HEK293 (cell line): ENCODE data around the gene VRK2.

Experiments used
- BCL11A ChIP-seq: fragments of 450-650 bp; formaldehyde crosslinking; IDR thresholded peaks from 2 replicates; pipeline ENCODE4 v1.5.1; 2016; ENCODE audit warnings: low read depth, missing biosample characterization, missing genetic modification characterization
- FEZF1 ChIP-seq: fragments of 450-650 bp; formaldehyde crosslinking; IDR thresholded peaks from 2 replicates; pipeline ENCODE4 v1.5.1; 2016; ENCODE audit warnings: missing biosample characterization, missing genetic modification characterization
- GLIS2 ChIP-seq: fragments of 450-650 bp; formaldehyde crosslinking; IDR thresholded peaks from 2 replicates; pipeline ENCODE4 v1.5.1; 2016; ENCODE audit warnings: missing biosample characterization, missing genetic modification characterization
- IKZF3 ChIP-seq: fragments of 450-650 bp; IDR thresholded peaks from 2 replicates; pipeline ENCODE4 v1.5.0; 2018; ENCODE audit warnings: missing biosample characterization, mild to moderate bottlenecking, missing genetic modification characterization, moderate library complexity
- KLF7 ChIP-seq: fragments of 450-650 bp; formaldehyde crosslinking; IDR thresholded peaks from 2 replicates; pipeline ENCODE4 v1.5.1; 2016; ENCODE audit warnings: missing biosample characterization, missing genetic modification characterization, borderline replicate concordance
- KLF8 ChIP-seq: fragments of 450-650 bp; formaldehyde crosslinking; IDR thresholded peaks from 2 replicates; pipeline ENCODE4 v1.5.1; 2016; ENCODE audit warnings: missing biosample characterization, missing genetic modification characterization
- SP7 ChIP-seq: fragments of 450-650 bp; formaldehyde crosslinking; IDR thresholded peaks from 2 replicates; pipeline ENCODE4 v1.5.1; 2016; ENCODE audit warnings: missing biosample characterization, missing genetic modification characterization
- WT1 ChIP-seq: fragments of 450-650 bp; formaldehyde crosslinking; IDR thresholded peaks from 2 replicates; pipeline ENCODE4 v1.5.1; 2016; ENCODE audit warnings: missing biosample characterization, missing genetic modification characterization
- ZBTB1 ChIP-seq: fragments of 450-650 bp; formaldehyde crosslinking; IDR thresholded peaks from 2 replicates; pipeline ENCODE4 v1.5.1; 2016; ENCODE audit warnings: missing biosample characterization, missing genetic modification characterization
- ZNF114 ChIP-seq: fragments of 450-650 bp; formaldehyde crosslinking; IDR thresholded peaks from 2 replicates; pipeline ENCODE4 v1.5.0; 2017; ENCODE audit warnings: missing biosample characterization, missing genetic modification characterization
- ZNF169 ChIP-seq: fragments of 450-650 bp; formaldehyde crosslinking; IDR thresholded peaks from 2 replicates; pipeline ENCODE4 v1.5.1; 2016; ENCODE audit warnings: missing biosample characterization, missing genetic modification characterization
- ZNF174 ChIP-seq: fragments of 450-650 bp; formaldehyde crosslinking; IDR thresholded peaks from 2 replicates; pipeline ENCODE4 v1.5.0; 2017; ENCODE audit warnings: missing biosample characterization, mild to moderate bottlenecking, missing genetic modification characterization
- ZNF184 ChIP-seq: fragments of 450-650 bp; IDR thresholded peaks from 2 replicates; pipeline ENCODE4 v1.5.1; 2018; ENCODE audit warnings: missing biosample characterization, mild to moderate bottlenecking, missing genetic modification characterization
- ZNF24 ChIP-seq: fragments of 450-650 bp; formaldehyde crosslinking; IDR thresholded peaks from 2 replicates; pipeline ENCODE4 v1.5.1; 2016; ENCODE audit warnings: missing biosample characterization, missing genetic modification characterization
- ZNF248 ChIP-seq: fragments of 450-650 bp; formaldehyde crosslinking; IDR thresholded peaks from 2 replicates; pipeline ENCODE4 v1.5.1; 2017; ENCODE audit warnings: missing biosample characterization, missing genetic modification characterization
- ZNF311 ChIP-seq: fragments of 450-650 bp; formaldehyde crosslinking; IDR thresholded peaks from 2 replicates; pipeline ENCODE4 v1.5.1; 2017; ENCODE audit warnings: missing biosample characterization, missing genetic modification characterization, borderline replicate concordance
- ZNF324 ChIP-seq: fragments of 450-650 bp; formaldehyde crosslinking; IDR thresholded peaks from 2 replicates; pipeline ENCODE4 v1.5.1; 2016; ENCODE audit warnings: missing biosample characterization, missing genetic modification characterization
- ZNF350 ChIP-seq: fragments of 450-650 bp; formaldehyde crosslinking; IDR thresholded peaks from 2 replicates; pipeline ENCODE4 v1.5.0; 2017; ENCODE audit warnings: missing biosample characterization, mild to moderate bottlenecking, missing genetic modification characterization
- ZNF404 ChIP-seq: fragments of 450-650 bp; formaldehyde crosslinking; IDR thresholded peaks from 2 replicates; pipeline ENCODE4 v1.5.1; 2017; ENCODE audit warnings: missing biosample characterization, missing genetic modification characterization
- ZNF423 ChIP-seq: fragments of 450-650 bp; formaldehyde crosslinking; IDR thresholded peaks from 2 replicates; pipeline ENCODE4 v1.5.1; 2016; ENCODE audit warnings: missing biosample characterization, missing genetic modification characterization
- ZNF529 ChIP-seq: fragments of 450-650 bp; formaldehyde crosslinking; IDR thresholded peaks from 2 replicates; pipeline ENCODE4 v1.5.1; 2017; ENCODE audit warnings: missing genetic modification characterization, missing biosample characterization; ENCODE audit not compliant: insufficient replicate concordance
- ZNF549 ChIP-seq: fragments of 450-650 bp; IDR thresholded peaks from 2 replicates; pipeline ENCODE4 v1.5.1; 2018; ENCODE audit warnings: missing biosample characterization, missing genetic modification characterization, mild to moderate bottlenecking, inconsistent platforms, moderate library complexity
- ZNF596 ChIP-seq: fragments of 450-650 bp; IDR thresholded peaks from 2 replicates; pipeline ENCODE4 v1.5.0; 2018; ENCODE audit warnings: missing biosample characterization, mild to moderate bottlenecking, missing genetic modification characterization, moderate library complexity
- ZNF623 ChIP-seq: fragments of 450-650 bp; formaldehyde crosslinking; IDR thresholded peaks from 2 replicates; pipeline ENCODE4 v1.5.1; 2016; ENCODE audit warnings: missing biosample characterization, missing genetic modification characterization
- ZNF660 ChIP-seq: fragments of 450-650 bp; IDR thresholded peaks from 2 replicates; pipeline ENCODE4 v1.5.1; 2018; ENCODE audit warnings: missing biosample characterization, mild to moderate bottlenecking, missing genetic modification characterization
- ZNF677 ChIP-seq: fragments of 450-650 bp; IDR thresholded peaks from 2 replicates; pipeline ENCODE4 v1.5.0; 2018; ENCODE audit warnings: missing biosample characterization, mild to moderate bottlenecking, missing genetic modification characterization, moderate library complexity
- ZNF747 ChIP-seq: fragments of 450-650 bp; formaldehyde crosslinking; IDR thresholded peaks from 2 replicates; pipeline ENCODE4 v1.5.1; 2016; ENCODE audit warnings: missing biosample characterization, missing genetic modification characterization
- ZNF792 ChIP-seq: fragments of 450-650 bp; formaldehyde crosslinking; IDR thresholded peaks from 2 replicates; pipeline ENCODE4 v1.5.1; 2016; ENCODE audit warnings: missing biosample characterization, missing genetic modification characterization
- ZSCAN23 ChIP-seq: fragments of 450-650 bp; formaldehyde crosslinking; IDR thresholded peaks from 2 replicates; pipeline ENCODE4 v1.5.1; 2016; ENCODE audit warnings: missing biosample characterization, missing genetic modification characterization
- TF ChIP-seq, protein P1 (sequence below): fragments of 450-650 bp; formaldehyde crosslinking; IDR thresholded peaks from 2 replicates; pipeline ENCODE4 v1.5.1; 2016; ENCODE audit warnings: missing biosample characterization, missing genetic modification characterization
- TF ChIP-seq, protein P2 (sequence below): fragments of 450-650 bp; formaldehyde crosslinking; IDR thresholded peaks from 2 replicates; pipeline ENCODE4 v1.5.1; 2016; ENCODE audit warnings: missing biosample characterization, missing genetic modification characterization, low read depth
- TF ChIP-seq, protein P3 (sequence below): fragments of 450-650 bp; formaldehyde crosslinking; IDR thresholded peaks from 2 replicates; pipeline ENCODE4 v1.5.1; 2016; ENCODE audit warnings: missing biosample characterization, missing genetic modification characterization
- TF ChIP-seq, protein P4 (sequence below): fragments of 450-650 bp; formaldehyde crosslinking; IDR thresholded peaks from 2 replicates; pipeline ENCODE4 v1.5.1; 2016; ENCODE audit warnings: missing biosample characterization, missing genetic modification characterization
- TF ChIP-seq, protein P5 (sequence below): fragments of 450-650 bp; formaldehyde crosslinking; IDR thresholded peaks from 2 replicates; pipeline ENCODE4 v1.5.1; 2016; ENCODE audit warnings: missing biosample characterization, missing genetic modification characterization

VRK2 gene

DNA sequence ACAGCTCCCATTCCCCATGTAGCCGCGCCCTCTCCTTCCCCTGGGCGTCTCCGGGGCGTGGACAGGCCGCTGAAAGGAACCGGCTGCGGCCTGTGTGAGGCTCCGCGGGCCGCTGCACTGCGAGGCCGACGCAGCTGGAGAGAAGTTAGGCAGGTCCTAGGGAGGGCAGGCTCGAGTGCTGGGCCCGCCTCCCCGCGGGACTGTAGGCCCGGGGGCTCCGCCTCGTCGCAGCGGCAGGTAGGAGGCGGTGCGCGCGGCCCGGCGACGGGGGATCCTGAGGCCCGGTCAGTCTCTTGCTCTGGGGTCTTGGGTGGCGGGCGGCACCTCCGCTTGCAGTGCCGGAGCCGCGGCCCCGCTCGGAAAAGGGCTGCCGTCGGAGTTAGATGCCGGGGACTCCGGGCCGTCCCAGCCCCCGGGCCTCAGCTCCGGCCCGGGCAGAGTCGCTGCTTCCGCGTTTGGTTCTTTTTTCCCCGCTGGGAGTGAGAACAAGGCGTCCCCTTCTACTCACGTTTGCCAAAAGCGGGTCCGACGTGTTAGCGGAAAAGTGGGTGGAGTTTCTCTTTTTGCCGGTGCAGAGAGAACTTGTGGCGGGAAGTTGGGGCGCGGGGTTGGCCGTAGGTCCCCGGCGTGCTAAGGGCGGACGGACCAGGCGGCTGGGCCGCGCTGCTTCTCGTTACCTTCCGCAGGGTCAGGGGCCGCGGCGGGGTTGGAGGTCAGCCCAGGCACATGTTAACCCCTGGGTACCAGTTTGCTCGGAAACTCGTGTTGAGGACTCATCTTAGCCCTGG, at the start of gene VRK2 (continued):
- TF ChIP-seq, protein P1, sequence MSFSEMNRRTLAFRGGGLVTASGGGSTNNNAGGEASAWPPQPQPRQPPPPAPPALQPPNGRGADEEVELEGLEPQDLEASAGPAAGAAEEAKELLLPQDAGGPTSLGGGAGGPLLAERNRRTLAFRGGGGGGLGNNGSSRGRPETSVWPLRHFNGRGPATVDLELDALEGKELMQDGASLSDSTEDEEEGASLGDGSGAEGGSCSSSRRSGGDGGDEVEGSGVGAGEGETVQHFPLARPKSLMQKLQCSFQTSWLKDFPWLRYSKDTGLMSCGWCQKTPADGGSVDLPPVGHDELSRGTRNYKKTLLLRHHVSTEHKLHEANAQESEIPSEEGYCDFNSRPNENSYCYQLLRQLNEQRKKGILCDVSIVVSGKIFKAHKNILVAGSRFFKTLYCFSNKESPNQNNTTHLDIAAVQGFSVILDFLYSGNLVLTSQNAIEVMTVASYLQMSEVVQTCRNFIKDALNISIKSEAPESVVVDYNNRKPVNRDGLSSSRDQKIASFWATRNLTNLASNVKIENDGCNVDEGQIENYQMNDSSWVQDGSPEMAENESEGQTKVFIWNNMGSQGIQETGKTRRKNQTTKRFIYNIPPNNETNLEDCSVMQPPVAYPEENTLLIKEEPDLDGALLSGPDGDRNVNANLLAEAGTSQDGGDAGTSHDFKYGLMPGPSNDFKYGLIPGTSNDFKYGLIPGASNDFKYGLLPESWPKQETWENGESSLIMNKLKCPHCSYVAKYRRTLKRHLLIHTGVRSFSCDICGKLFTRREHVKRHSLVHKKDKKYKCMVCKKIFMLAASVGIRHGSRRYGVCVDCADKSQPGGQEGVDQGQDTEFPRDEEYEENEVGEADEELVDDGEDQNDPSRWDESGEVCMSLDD (tag by site-specific recombination) = no peak
- TF ChIP-seq KLF7 (tag by site-specific recombination) = peak; percentile 75; the same call in 1 of the 2 replicates
- no peak for TF ChIP-seq ZNF747 (tag by site-specific recombination)
- TF ChIP-seq, protein P2, sequence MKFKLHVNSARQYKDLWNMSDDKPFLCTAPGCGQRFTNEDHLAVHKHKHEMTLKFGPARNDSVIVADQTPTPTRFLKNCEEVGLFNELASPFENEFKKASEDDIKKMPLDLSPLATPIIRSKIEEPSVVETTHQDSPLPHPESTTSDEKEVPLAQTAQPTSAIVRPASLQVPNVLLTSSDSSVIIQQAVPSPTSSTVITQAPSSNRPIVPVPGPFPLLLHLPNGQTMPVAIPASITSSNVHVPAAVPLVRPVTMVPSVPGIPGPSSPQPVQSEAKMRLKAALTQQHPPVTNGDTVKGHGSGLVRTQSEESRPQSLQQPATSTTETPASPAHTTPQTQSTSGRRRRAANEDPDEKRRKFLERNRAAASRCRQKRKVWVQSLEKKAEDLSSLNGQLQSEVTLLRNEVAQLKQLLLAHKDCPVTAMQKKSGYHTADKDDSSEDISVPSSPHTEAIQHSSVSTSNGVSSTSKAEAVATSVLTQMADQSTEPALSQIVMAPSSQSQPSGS (tag by site-specific recombination) = no peak
- TF ChIP-seq BCL11A (tag by site-specific recombination) = no peak
- TF ChIP-seq ZNF623 (tag by site-specific recombination) = no peak
- TF ChIP-seq ZNF529 (tag by site-specific recombination) = no peak
- no peak for TF ChIP-seq ZNF792
- TF ChIP-seq ZNF311 = no peak
- TF ChIP-seq ZNF184 = no peak
- TF ChIP-seq ZNF350 (tag by site-specific recombination) = no peak
- TF ChIP-seq WT1 (tag by site-specific recombination) = no peak
- TF ChIP-seq ZNF404 (tag by site-specific recombination) = no peak
- peak; percentile 75; the same call in 1 of the 2 replicates for TF ChIP-seq ZNF660 (tag by site-specific recombination)
- no peak for TF ChIP-seq ZNF169 (tag by site-specific recombination)
- peak; percentile 88 for TF ChIP-seq GLIS2 (tag by site-specific recombination)
- no peak for TF ChIP-seq ZNF248 (tag by site-specific recombination)
- no peak for TF ChIP-seq ZBTB1
- no peak for TF ChIP-seq ZNF324 (tag by site-specific recombination)
- no peak for TF ChIP-seq ZNF24 (tag by site-specific recombination)
- TF ChIP-seq, protein P3, sequence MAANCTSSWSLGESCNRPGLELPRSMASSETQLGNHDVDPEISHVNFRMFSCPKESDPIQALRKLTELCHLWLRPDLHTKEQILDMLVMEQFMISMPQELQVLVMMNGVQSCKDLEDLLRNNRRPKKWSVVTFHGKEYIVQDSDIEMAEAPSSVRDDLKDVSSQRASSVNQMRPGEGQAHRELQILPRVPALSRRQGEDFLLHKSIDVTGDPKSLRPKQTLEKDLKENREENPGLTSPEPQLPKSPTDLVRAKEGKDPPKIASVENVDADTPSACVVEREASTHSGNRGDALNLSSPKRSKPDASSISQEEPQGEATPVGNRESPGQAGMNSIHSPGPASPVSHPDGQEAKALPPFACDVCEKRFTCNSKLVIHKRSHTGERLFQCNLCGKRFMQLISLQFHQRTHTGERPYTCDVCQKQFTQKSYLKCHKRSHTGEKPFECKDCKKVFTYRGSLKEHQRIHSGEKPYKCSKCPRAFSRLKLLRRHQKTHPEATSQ (tag by site-specific recombination) = 0 out of 2 replicates have a peak, but pooled peaks have one; percentile 12
- TF ChIP-seq IKZF3 (tag by site-specific recombination) = peak; percentile 42; the same call in 1 of the 2 replicates
- TF ChIP-seq ZNF174 = no peak
- TF ChIP-seq ZNF596 = no peak
- TF ChIP-seq, protein P4, sequence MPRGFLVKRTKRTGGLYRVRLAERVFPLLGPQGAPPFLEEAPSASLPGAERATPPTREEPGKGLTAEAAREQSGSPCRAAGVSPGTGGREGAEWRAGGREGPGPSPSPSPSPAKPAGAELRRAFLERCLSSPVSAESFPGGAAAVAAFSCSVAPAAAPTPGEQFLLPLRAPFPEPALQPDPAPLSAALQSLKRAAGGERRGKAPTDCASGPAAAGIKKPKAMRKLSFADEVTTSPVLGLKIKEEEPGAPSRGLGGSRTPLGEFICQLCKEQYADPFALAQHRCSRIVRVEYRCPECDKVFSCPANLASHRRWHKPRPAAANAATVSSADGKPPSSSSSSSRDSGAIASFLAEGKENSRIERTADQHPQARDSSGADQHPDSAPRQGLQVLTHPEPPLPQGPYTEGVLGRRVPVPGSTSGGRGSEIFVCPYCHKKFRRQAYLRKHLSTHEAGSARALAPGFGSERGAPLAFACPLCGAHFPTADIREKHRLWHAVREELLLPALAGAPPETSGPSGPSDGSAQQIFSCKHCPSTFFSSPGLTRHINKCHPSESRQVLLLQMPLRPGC (tag by site-specific recombination) = no peak
- peak; percentile 64 for TF ChIP-seq SP7
- no peak; the same call in 1 of the 2 replicates for TF ChIP-seq ZSCAN23 (tag by site-specific recombination)
- TF ChIP-seq, protein P5, sequence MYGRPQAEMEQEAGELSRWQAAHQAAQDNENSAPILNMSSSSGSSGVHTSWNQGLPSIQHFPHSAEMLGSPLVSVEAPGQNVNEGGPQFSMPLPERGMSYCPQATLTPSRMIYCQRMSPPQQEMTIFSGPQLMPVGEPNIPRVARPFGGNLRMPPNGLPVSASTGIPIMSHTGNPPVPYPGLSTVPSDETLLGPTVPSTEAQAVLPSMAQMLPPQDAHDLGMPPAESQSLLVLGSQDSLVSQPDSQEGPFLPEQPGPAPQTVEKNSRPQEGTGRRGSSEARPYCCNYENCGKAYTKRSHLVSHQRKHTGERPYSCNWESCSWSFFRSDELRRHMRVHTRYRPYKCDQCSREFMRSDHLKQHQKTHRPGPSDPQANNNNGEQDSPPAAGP (tag by site-specific recombination) = no peak; the same call in none of the 2 replicates
- peak; percentile 27; the same call in 1 of the 2 replicates for TF ChIP-seq ZNF423
- TF ChIP-seq ZNF549 (tag by site-specific recombination) = no peak
- peak; percentile 83 for TF ChIP-seq KLF8 (tag by site-specific recombination)
- TF ChIP-seq FEZF1 (tag by site-specific recombination) = no peak
- no peak for TF ChIP-seq ZNF114 (tag by site-specific recombination)
- no peak for TF ChIP-seq ZNF677 (tag by site-specific recombination)
